ENCODE measurements around the gene CALHM3. TPM values are rescaled to one million over a fixed set of nuclear protein-coding genes. Genes with fewer than 3 reads are reported as not detected.

The CALHM3 gene
- total and polyA plus RNA-seq, 3 experiments from 2014 or later: not detected

GRCh38 chr10:103498936-103499638 lies 20.0 kb upstream of the CALHM3 start:
- no peaks in the 10 kb centered on the region for H3K36me3 ChIP-seq (ENCODE audit: insufficient read depth, low read length)
- peaks cover 2% of the 10 kb centered on the region for H3K4me1 ChIP-seq (ENCODE audit: insufficient read depth, low read length)
- no peak for DNase-seq
- Mint-ChIP-seq H3K36me3 (no peaks in the 10 kb centered on the region), H3K27ac (no peak overlapping the region), H3K4me1 (peaks cover 4 to 9% (median 5%) of the 10 kb centered on the region in 3 donors), H3K9me3 (no peaks in the 10 kb centered on the region), H3K27me3 (peaks cover 30 to 33% of the 10 kb centered on the region in 2 donors), H3K4me3 (no peak overlapping the region)
- H3K27ac ChIP-seq (ENCODE audit: low read depth, low read length): no peak overlapping the region
- no peaks in the 10 kb centered on the region for H3K9me3 ChIP-seq (ENCODE audit: low read length)
- POLR2A ChIA-PET: no interaction called here
- peaks cover 8% of the 10 kb centered on the region for H3K27me3 ChIP-seq (ENCODE audit: insufficient read depth, low read length, poor library complexity, severe bottlenecking)
- no peak overlapping the region for H3K4me3 ChIP-seq (ENCODE audit: low read length)
- CTCF ChIA-PET: no interaction called here

GRCh38 chr10:103497161-103497915 lies 18.3 kb upstream of the CALHM3 start:
- peak overlapping the region in 1 of 8 donors; percentile 74 for H3K27ac Mint-ChIP-seq
- no peak for DNase-seq
- POLR2A ChIA-PET: no interaction called here

GRCh38 chr10:103495321-103495720 lies 16.3 kb upstream of the CALHM3 start:
- Histone ChIP-seq H3K9me3 (ENCODE audit: low read length) (no peaks in the 10 kb centered on the region), H3K36me3 (ENCODE audit: insufficient read depth, low read length) (no peaks in the 10 kb centered on the region), H3K27me3 (ENCODE audit: insufficient read depth, low read length, poor library complexity, severe bottlenecking) (peaks cover 8% of the 10 kb centered on the region), H3K4me3 (ENCODE audit: low read length) (no peak overlapping the region), H3K27ac (ENCODE audit: low read depth, low read length) (no peak overlapping the region), H3K4me1 (ENCODE audit: insufficient read depth, low read length) (peaks cover 12% of the 10 kb centered on the region)
- Mint-ChIP-seq H3K9me3 (no peaks in the 10 kb centered on the region), H3K4me3 (peak overlapping the region; percentile 41 to 92 (median 73)), H3K27ac (no peak overlapping the region), H3K36me3 (no peaks in the 10 kb centered on the region), H3K27me3 (peaks cover 25 to 40% of the 10 kb centered on the region in 2 donors), H3K4me1 (peaks cover 11 to 32% (median 19%) of the 10 kb centered on the region in 3 donors)
- DNase-seq: no peak
- ChIA-PET POLR2A (no interaction called here), CTCF (interaction anchor here (1.1 kb wide), 1 partner anchor 10 kb away, joined by 3 read pairs; no protein-coding TSS in a partner anchor)

More at GRCh38 chr10:103497161-103497915, 18.3 kb upstream of the CALHM3 start:
- Mint-ChIP-seq H3K27me3 (peaks cover 29 to 40% of the 10 kb centered on the region in 2 donors), H3K4me3 (peak overlapping the region in 2 of 7 donors; percentile 10 to 23), H3K36me3 (no peaks in the 10 kb centered on the region), H3K4me1 (peaks cover 8 to 17% (median 11%) of the 10 kb centered on the region in 3 donors), H3K9me3 (no peaks in the 10 kb centered on the region)
- Histone ChIP-seq H3K27ac (ENCODE audit: low read depth, low read length) (no peak overlapping the region), H3K36me3 (ENCODE audit: insufficient read depth, low read length) (no peaks in the 10 kb centered on the region), H3K27me3 (ENCODE audit: insufficient read depth, low read length, poor library complexity, severe bottlenecking) (peaks cover 8% of the 10 kb centered on the region), H3K4me1 (ENCODE audit: insufficient read depth, low read length) (peaks cover 6% of the 10 kb centered on the region), H3K4me3 (ENCODE audit: low read length) (no peak overlapping the region), H3K9me3 (ENCODE audit: low read length) (no peaks in the 10 kb centered on the region)
- CTCF ChIA-PET: no interaction called here

GRCh38 chr10:103493916-103494877 lies 15.2 kb upstream of the CALHM3 start:
- peak overlapping the region; percentile 59 to 92 (median 74) for H3K4me3 Mint-ChIP-seq
- peaks cover 12% of the 10 kb centered on the region for H3K4me1 ChIP-seq (ENCODE audit: insufficient read depth, low read length)
- H3K27ac Mint-ChIP-seq: peak overlapping the region in 1 of 8 donors; percentile 59
- H3K9me3 Mint-ChIP-seq: no peaks in the 10 kb centered on the region
- no peak overlapping the region for H3K27ac ChIP-seq (ENCODE audit: low read depth, low read length)
- no peaks in the 10 kb centered on the region for H3K36me3 ChIP-seq (ENCODE audit: insufficient read depth, low read length)
- ChIA-PET POLR2A (no interaction called here), CTCF (interaction anchor here (0.5 to 12.4 kb wide), 4 partner anchors 8 to 77 kb away, joined by 3 to 203 read pairs (median 6); no protein-coding TSS in a partner anchor)
- DNase-seq: peak in 4 of 5 donors; percentile 10 to 63 (median 32)
- no peaks in the 10 kb centered on the region for H3K9me3 ChIP-seq (ENCODE audit: low read length)
- H3K4me1 Mint-ChIP-seq: peaks cover 11 to 37% (median 21%) of the 10 kb centered on the region in 3 donors
- H3K27me3 ChIP-seq (ENCODE audit: insufficient read depth, low read length, poor library complexity, severe bottlenecking): peaks cover 8% of the 10 kb centered on the region
- H3K27me3 Mint-ChIP-seq: peaks cover 25 to 35% of the 10 kb centered on the region in 2 donors
- H3K36me3 Mint-ChIP-seq: no peaks in the 10 kb centered on the region
- peak overlapping the region; percentile 22 for H3K4me3 ChIP-seq (ENCODE audit: low read length)

GRCh38 chr10:103493362-103493915 lies 14.4 kb upstream of the CALHM3 start, which contains the start of gene NEURL1:
NEURL1 (plus strand) TSS chr10:103493705; CDS start chr10:103494388, 683 bp downstream.
- Histone ChIP-seq H3K4me3 (ENCODE audit: low read length) (peak within 1 kb of the TSS; percentile 37), H3K4me1 (ENCODE audit: insufficient read depth, low read length) (peaks cover 12% of the 10 kb centered on the region), H3K36me3 (ENCODE audit: insufficient read depth, low read length) (no peaks in the 10 kb centered on the region), H3K27me3 (ENCODE audit: insufficient read depth, low read length, poor library complexity, severe bottlenecking) (peaks cover 8% of the 10 kb centered on the region), H3K27ac (ENCODE audit: low read depth, low read length) (no peak within 1 kb of the TSS), H3K9me3 (ENCODE audit: low read length) (no peaks in the 10 kb centered on the region)
- Mint-ChIP-seq H3K36me3 (no peaks in the 10 kb centered on the region), H3K4me3 (peak within 1 kb of the TSS; percentile 79 to 92 (median 85)), H3K4me1 (peaks cover 11 to 37% (median 21%) of the 10 kb centered on the region in 3 donors), H3K27me3 (peaks cover 25 to 29% of the 10 kb centered on the region in 2 donors), H3K9me3 (no peaks in the 10 kb centered on the region), H3K27ac (peak within 1 kb of the TSS in 3 of 8 donors; percentile 9 to 59 (median 27))
- CTCF ChIA-PET: interaction anchor here (0.5 to 12.4 kb wide), 3 partner anchors 8 to 76 kb away, joined by 3 to 203 read pairs (median 10); no protein-coding TSS in a partner anchor
- DNase-seq: peak in 2 of 5 donors; percentile 10 to 60
- POLR2A ChIA-PET: no interaction called here

GRCh38 chr10:103492655-103493261 lies 13.7 kb upstream of the CALHM3 start:
- no peaks in the 10 kb centered on the region for H3K9me3 ChIP-seq (ENCODE audit: low read length)
- ChIA-PET POLR2A (no interaction called here), CTCF (interaction anchor here (1.4 to 12.4 kb wide), 3 partner anchors 10 to 76 kb away, joined by 4 to 203 read pairs (median 10); partner anchors contain the start of gene CALHM3)
- peaks cover 12% of the 10 kb centered on the region for H3K4me1 ChIP-seq (ENCODE audit: insufficient read depth, low read length)
- no peak overlapping the region for H3K4me3 ChIP-seq (ENCODE audit: low read length)
- Mint-ChIP-seq H3K4me1 (peaks cover 11 to 37% (median 21%) of the 10 kb centered on the region in 3 donors), H3K4me3 (peak overlapping the region; percentile 79 to 89 (median 85)), H3K36me3 (no peaks in the 10 kb centered on the region), H3K9me3 (no peaks in the 10 kb centered on the region), H3K27ac (peak overlapping the region in 2 of 8 donors; percentile 24 to 27), H3K27me3 (peaks cover 25 to 27% of the 10 kb centered on the region in 2 donors)
- no peaks in the 10 kb centered on the region for H3K36me3 ChIP-seq (ENCODE audit: insufficient read depth, low read length)
- H3K27me3 ChIP-seq (ENCODE audit: insufficient read depth, low read length, poor library complexity, severe bottlenecking): peaks cover 8% of the 10 kb centered on the region
- DNase-seq: no peak
- no peak overlapping the region for H3K27ac ChIP-seq (ENCODE audit: low read depth, low read length)

Data from CD8-positive, alpha-beta memory T cell (primary cell).